SU-DHL-6 (cell line): ENCODE measurements around the gene CTNNA2.

Source experiments
- EZH2phosphoT487 ChIP-seq: fragments of 200-600 bp; sonication (generic), shearing (Covaris generic); conservative IDR thresholded peaks from 2 replicates; pipeline ENCODE4 v1.6.1; 2018; ENCODE audit warnings: mild to moderate bottlenecking, antibody characterized with exemption, low read length, moderate library complexity, mixed read lengths
- TF ChIP-seq, protein P1 (sequence below): fragments of 200-600 bp; sonication (generic); IDR thresholded peaks from one replicate; pipeline ENCODE4 v1.5.1; 2017; ENCODE audit warnings: antibody characterized with exemption, mild to moderate bottlenecking, low read length, moderate library complexity; ENCODE audit not compliant: insufficient read depth, poor library complexity, severe bottlenecking

DNA sequence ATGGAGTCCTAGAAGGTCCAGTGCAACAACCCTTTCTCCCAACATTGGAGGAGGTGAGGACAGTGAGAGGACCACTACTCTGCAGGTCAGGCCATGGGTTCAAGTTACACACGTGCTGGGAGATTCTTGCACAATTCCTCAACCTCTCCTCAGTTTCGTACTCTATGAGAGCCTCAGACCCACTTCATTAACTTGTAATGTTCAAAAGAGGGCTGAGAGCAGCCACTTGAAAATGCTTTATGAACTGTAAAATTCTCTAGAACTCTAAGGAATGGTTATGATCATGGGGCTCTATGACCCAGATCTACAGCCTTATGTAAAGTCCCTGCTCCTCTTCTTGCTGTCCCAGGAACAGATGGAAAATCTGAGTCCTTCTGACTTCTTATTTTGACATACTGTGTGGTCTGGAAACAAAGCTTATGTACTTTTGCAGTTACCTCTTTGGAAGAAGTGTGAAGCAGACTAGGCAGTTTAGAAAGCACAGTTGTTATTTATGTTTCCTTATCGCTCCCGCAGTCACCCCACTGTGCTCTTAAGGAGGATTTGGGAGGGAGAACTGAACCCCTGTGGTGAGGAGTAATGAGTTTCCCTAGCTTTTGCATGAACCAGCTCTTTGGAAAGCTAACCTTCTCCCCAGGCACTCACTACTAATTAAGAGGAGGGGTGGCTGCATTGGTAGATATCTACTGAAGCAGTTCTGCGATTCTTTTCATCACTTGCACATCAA lies 495.1 kb downstream of the CTNNA2 start:
- TF ChIP-seq, protein P1, sequence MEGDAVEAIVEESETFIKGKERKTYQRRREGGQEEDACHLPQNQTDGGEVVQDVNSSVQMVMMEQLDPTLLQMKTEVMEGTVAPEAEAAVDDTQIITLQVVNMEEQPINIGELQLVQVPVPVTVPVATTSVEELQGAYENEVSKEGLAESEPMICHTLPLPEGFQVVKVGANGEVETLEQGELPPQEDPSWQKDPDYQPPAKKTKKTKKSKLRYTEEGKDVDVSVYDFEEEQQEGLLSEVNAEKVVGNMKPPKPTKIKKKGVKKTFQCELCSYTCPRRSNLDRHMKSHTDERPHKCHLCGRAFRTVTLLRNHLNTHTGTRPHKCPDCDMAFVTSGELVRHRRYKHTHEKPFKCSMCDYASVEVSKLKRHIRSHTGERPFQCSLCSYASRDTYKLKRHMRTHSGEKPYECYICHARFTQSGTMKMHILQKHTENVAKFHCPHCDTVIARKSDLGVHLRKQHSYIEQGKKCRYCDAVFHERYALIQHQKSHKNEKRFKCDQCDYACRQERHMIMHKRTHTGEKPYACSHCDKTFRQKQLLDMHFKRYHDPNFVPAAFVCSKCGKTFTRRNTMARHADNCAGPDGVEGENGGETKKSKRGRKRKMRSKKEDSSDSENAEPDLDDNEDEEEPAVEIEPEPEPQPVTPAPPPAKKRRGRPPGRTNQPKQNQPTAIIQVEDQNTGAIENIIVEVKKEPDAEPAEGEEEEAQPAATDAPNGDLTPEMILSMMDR, result no peak
- TF ChIP-seq EZH2phosphoT487, result no peak
